GM12873 (cell line): Measurements from ENCODE around the gene ZBTB45.

Experiments
- TF ChIP-seq, protein P1 (sequence below): IDR thresholded peaks from 2 replicates; pipeline ENCODE4 v1.5.1; 2012; ENCODE audit warnings: low read depth, mild to moderate bottlenecking, moderate library complexity, low read length, control low read depth; ENCODE audit not compliant: insufficient read depth; ENCODE audit errors: missing control alignments

ZBTB45 gene

DNA sequence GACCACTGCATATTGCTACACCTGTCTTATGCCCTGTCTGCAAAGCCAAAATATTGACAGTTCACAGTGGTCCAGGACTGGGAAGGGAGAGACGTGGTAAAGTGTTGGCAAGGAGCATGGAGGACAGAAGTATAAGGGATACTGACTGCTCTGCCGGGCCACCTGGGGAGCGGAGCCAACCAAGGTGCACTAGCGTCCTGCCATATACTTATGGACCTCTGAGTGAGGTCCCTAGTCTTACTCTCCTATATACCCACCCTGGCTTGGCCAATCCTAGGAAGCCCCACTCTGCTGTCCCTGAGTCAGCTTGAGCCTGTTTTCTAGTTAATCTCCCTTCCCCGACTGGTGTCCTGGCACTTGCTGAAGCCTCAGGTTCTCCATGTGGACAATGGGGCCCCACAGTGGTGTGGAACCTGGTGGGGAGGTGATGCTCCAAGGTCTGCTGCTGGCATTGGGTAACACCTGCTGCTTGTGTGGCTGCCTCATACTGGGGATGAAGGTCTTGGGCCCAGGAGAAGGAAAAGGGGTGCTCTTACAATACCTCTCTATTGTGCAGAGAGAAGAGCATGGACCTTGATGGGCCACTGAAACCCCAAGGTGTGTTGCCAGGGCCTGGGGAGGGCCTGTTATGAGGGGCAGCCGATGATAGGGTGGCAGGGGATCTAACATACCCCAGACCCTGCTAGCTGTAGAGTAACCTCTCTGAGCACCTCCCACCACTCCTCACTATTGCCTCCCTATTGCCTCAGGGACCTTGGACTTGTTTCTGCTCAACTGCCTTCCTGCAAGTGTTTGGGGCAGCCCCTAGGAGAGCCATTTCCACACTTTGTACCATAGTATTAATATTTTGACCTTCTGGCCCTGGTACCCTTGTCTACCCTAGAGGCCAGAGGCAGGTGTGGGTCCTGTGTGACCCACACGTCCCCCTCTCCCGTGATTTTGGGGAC is 17.5 kb upstream of the ZBTB45 start:
- TF ChIP-seq, protein P1, sequence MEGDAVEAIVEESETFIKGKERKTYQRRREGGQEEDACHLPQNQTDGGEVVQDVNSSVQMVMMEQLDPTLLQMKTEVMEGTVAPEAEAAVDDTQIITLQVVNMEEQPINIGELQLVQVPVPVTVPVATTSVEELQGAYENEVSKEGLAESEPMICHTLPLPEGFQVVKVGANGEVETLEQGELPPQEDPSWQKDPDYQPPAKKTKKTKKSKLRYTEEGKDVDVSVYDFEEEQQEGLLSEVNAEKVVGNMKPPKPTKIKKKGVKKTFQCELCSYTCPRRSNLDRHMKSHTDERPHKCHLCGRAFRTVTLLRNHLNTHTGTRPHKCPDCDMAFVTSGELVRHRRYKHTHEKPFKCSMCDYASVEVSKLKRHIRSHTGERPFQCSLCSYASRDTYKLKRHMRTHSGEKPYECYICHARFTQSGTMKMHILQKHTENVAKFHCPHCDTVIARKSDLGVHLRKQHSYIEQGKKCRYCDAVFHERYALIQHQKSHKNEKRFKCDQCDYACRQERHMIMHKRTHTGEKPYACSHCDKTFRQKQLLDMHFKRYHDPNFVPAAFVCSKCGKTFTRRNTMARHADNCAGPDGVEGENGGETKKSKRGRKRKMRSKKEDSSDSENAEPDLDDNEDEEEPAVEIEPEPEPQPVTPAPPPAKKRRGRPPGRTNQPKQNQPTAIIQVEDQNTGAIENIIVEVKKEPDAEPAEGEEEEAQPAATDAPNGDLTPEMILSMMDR, result no peak

DNA sequence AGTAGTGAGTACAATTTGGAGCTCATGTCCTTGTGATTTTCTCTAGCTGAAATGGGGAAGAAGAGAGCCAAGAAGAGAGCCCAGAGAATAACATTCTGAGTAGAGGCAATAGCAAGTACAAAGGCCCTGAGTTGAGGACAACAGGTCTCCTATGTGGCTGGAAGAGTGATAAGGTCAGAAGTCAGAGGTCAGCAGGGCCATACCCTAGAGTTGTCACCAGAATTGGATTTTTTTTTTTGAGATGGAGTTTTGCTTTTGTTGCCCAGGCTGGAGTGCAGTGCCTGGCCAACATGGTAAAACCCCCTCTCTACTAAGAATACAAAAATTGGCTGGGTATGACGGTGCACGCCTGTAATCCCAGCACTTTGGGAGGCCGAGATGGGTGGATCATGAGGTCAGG is 16.2 kb upstream of the ZBTB45 start:
- TF ChIP-seq, protein P1, result no peak

DNA sequence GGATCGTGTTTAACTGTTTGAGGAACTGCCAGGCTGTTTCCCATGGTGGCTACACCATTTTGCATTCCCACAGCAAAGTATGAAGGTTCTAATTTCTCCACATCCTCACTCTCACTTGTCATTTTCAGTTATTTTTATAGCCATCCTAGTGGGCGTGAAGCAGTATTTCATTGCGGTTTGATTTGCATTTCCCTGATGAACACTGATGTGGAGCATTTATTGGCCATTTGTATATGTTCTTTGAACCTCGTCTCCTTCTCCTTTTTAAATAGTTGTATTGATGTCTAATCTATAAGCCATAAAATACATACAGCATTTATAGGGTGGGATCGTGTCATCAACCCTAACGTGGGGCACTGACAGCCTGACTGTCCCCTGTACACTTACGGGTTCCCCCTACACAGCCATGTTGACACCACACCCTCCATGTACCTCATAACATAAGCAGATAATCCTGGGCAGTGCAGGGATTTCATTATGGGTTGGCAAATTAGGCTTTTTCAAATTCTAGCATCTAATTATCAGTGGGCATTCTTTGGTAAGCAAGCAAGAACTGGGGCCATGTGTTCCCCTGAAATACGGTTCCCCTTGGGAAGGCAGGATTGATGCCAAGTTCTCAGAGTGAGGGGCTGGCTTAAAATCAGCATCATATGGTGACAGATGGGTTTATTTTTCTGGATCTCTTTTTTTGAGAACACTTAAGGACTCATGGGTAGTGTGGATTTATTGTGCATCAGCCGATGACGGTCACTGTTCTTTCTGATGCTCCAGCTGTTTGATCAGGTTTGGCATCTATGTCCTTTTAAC is 11.6 kb upstream of the ZBTB45 start:
- TF ChIP-seq, protein P1, result no peak

DNA sequence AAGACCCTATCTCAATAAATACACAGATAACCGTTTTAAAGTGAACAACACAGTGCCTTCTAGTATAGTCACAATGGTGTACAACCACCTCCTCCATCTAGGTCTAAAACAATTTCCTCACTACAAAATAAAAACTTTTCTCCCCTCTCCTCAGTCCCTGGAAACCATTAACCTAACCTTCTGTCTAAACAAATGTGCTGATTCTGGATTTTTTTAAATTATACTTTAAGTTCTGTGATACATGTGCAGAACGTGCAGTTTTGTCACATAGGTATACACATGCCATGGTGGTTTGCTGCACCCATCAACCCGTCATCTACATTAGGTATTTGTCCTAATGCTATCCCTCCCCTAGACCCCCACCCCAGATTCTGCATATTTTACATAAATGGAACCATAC is 9.8 kb upstream of the ZBTB45 start:
- TF ChIP-seq, protein P1, result no peak

DNA sequence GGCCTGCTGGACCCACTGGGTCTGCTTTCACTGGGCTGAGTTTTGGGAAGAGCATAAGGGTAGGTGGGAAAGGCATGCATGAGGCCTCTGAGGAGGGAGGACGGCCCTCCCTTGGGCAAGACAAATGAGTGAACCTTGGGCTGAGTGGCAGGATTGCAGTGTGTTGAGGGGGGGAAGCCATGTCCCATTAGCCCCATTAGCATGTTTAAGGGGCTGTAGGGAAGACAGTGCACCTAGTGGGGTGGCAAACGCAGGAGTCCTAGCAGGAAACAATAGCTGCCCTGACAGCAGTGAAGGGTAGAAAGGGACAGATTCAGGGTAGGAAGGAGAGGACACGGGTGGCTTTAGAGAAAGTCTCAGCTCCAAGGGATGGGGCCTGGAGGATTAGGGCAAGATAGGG is 3.1 kb upstream of the ZBTB45 start:
- TF ChIP-seq, protein P1, result no peak

DNA sequence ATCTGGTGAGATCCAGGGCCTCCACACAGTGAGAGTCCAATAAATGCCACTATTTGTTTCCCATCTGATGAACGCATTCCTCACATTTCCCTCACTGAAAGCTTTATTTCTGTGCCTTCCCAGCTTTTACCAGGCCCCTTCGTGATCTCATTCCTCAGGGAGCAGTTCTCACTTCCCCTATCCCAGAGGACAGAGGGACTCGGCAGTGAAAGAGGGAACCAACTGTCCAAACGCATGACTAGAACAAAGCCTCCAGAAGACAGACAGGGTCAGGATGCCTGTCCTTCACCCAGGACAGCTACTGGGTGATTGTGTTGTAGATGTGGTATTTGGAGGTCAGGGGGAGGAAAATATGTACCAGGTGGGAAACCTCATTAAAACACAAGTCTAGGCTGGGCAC is 2.0 kb upstream of the ZBTB45 start:
- TF ChIP-seq, protein P1, result no peak

DNA sequence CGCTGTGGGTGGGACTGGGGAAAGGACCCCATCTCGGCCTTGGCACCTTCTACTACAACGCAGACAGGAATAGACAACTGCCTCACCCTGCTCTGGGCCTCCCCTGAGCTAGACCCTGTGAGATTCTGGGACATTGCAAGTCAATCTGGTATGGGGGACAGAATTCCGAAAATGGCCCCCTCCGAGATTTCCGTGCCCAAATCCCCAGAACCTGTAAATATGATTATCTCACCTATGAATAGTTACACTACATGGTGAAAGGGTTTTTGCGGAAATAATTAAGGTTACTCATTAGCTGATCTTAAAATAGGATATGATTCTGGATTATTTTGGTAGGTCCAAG is 618 bp upstream of the ZBTB45 start:
- TF ChIP-seq, protein P1, result no peak
